WTC11 (cell line): Measurements from ENCODE around the gene FAM89B. TPM values are rescaled to one million over a fixed set of nuclear protein-coding genes. Genes with fewer than 3 reads are reported as not detected.

Experiments used
- ELF4 ChIP-seq: sonication (generic); formaldehyde crosslinking; IDR thresholded peaks from 2 replicates; pipeline ENCODE4 v1.8.1; 2022; ENCODE audit warnings: low read depth, mild to moderate bottlenecking, moderate library complexity, missing genetic modification reagents
- EMX1 ChIP-seq: fragments of 250-450 bp; sonication (Bioruptor Pico); IDR thresholded peaks from 2 replicates; pipeline ENCODE4 v1.8.0; 2021; ENCODE audit warnings: mild to moderate bottlenecking
- FOXP1 ChIP-seq: sonication (generic); formaldehyde crosslinking; IDR thresholded peaks from 2 replicates; pipeline ENCODE4 v1.8.0; 2022; ENCODE audit warnings: missing genetic modification reagents, mild to moderate bottlenecking, moderate library complexity, borderline replicate concordance
- JAZF1 ChIP-seq: fragments of 250-450 bp; sonication (Bioruptor Pico); IDR thresholded peaks from 2 replicates; pipeline ENCODE4 v1.9.0; 2021; ENCODE audit warnings: moderate library complexity, mild to moderate bottlenecking, inconsistent platforms
- NFYB ChIP-seq: sonication (generic); formaldehyde crosslinking; conservative IDR thresholded peaks from 2 replicates; pipeline ENCODE4 v1.8.0; 2022; ENCODE audit warnings: low read depth, missing genetic modification reagents
- RELA ChIP-seq: sonication (generic); formaldehyde crosslinking; IDR thresholded peaks from 2 replicates; pipeline ENCODE4 v1.8.1; 2022; ENCODE audit warnings: missing genetic modification reagents, mild to moderate bottlenecking, borderline replicate concordance
- SMAD3 ChIP-seq: sonication (generic); formaldehyde crosslinking; IDR thresholded peaks from 2 replicates; pipeline ENCODE4 v1.8.0; 2022; ENCODE audit warnings: missing genetic modification reagents, mild to moderate bottlenecking, borderline replicate concordance
- SOX15 ChIP-seq: fragments of 250-450 bp; sonication (Bioruptor Pico); IDR thresholded peaks from 2 replicates; pipeline ENCODE4 v1.9.0; 2021; ENCODE audit warnings: mild to moderate bottlenecking
- TCF7 ChIP-seq: sonication (generic); formaldehyde crosslinking; IDR thresholded peaks from 2 replicates; pipeline ENCODE4 v1.8.0; 2022; ENCODE audit warnings: mild to moderate bottlenecking, low read depth, missing genetic modification reagents, moderate library complexity
- TEAD1 ChIP-seq: sonication (generic); formaldehyde crosslinking; IDR thresholded peaks from 2 replicates; pipeline ENCODE4 v1.8.0; 2022; ENCODE audit warnings: mild to moderate bottlenecking, missing genetic modification reagents
- ZBTB21 ChIP-seq: sonication (generic); formaldehyde crosslinking; IDR thresholded peaks from 2 replicates; pipeline ENCODE4 v1.8.1; 2023; ENCODE audit warnings: mild to moderate bottlenecking, missing genetic modification reagents, borderline replicate concordance
- ZNF263 ChIP-seq: sonication (generic); formaldehyde crosslinking; IDR thresholded peaks from 2 replicates; pipeline ENCODE4 v1.8.1; 2022; ENCODE audit warnings: low read depth, mild to moderate bottlenecking, moderate library complexity, missing genetic modification reagents
- ZNF416 ChIP-seq: fragments of 250-450 bp; sonication (Bioruptor Pico); IDR thresholded peaks from 2 replicates; pipeline ENCODE4 v1.9.0; 2021; ENCODE audit warnings: mild to moderate bottlenecking, inconsistent platforms
- ZNF423 ChIP-seq: fragments of 250-450 bp; sonication (Bioruptor Pico); IDR thresholded peaks from 2 replicates; pipeline ENCODE4 v2.1.2; 2022; ENCODE audit warnings: mild to moderate bottlenecking, moderate library complexity
- ZNF671 ChIP-seq: fragments of 250-450 bp; sonication (Bioruptor Pico); IDR thresholded peaks from 2 replicates; pipeline ENCODE4 v1.8.0; 2021; ENCODE audit warnings: mild to moderate bottlenecking
- total RNA-seq: library from RNA; stranded (reverse); gene quantifications from 3 replicates; pipeline ENCODE4 v1.2.3, GENCODE V29; 2021
- TF ChIP-seq, protein P1 (sequence below): sonication (generic); formaldehyde crosslinking; IDR thresholded peaks from 2 replicates; pipeline ENCODE4 v1.8.1; 2023; ENCODE audit warnings: mild to moderate bottlenecking, moderate library complexity, missing genetic modification reagents
- TF ChIP-seq, protein P2 (sequence below): sonication (generic); formaldehyde crosslinking; IDR thresholded peaks from 2 replicates; pipeline ENCODE4 v1.8.1; 2023; ENCODE audit warnings: mild to moderate bottlenecking, missing genetic modification reagents
- TF ChIP-seq, protein P3 (sequence below): fragments of 250-450 bp; sonication (Bioruptor Pico); IDR thresholded peaks from 2 replicates; pipeline ENCODE4 v1.8.0; 2021; ENCODE audit warnings: mild to moderate bottlenecking
- TF ChIP-seq, protein P4 (sequence below): sonication (generic); formaldehyde crosslinking; IDR thresholded peaks from 2 replicates; pipeline ENCODE4 v1.8.0; 2023; ENCODE audit warnings: missing genetic modification reagents, mild to moderate bottlenecking, borderline replicate concordance
- TF ChIP-seq, protein P5 (sequence below): sonication (generic); formaldehyde crosslinking; IDR thresholded peaks from 2 replicates; pipeline ENCODE4 v1.8.1; 2022; ENCODE audit warnings: low read depth, missing genetic modification reagents, borderline replicate concordance
- TF ChIP-seq, protein P6 (sequence below): sonication (generic); formaldehyde crosslinking; IDR thresholded peaks from 2 replicates; pipeline ENCODE4 v1.8.0; 2023; ENCODE audit warnings: missing genetic modification reagents
- TF ChIP-seq, protein P7 (sequence below): fragments of 200-600 bp; IDR thresholded peaks from 2 replicates; pipeline ENCODE4 v1.8.0; 2022; ENCODE audit warnings: antibody characterized with exemption
- TF ChIP-seq, protein P8 (sequence below): fragments of 250-450 bp; sonication (Bioruptor Pico); IDR thresholded peaks from 2 replicates; pipeline ENCODE4 v1.9.0; 2021; ENCODE audit warnings: moderate library complexity, mild to moderate bottlenecking, inconsistent platforms, borderline replicate concordance

FAM89B gene
- total RNA-seq, 1 experiment from 2014 or later, result 13.3 TPM

DNA sequence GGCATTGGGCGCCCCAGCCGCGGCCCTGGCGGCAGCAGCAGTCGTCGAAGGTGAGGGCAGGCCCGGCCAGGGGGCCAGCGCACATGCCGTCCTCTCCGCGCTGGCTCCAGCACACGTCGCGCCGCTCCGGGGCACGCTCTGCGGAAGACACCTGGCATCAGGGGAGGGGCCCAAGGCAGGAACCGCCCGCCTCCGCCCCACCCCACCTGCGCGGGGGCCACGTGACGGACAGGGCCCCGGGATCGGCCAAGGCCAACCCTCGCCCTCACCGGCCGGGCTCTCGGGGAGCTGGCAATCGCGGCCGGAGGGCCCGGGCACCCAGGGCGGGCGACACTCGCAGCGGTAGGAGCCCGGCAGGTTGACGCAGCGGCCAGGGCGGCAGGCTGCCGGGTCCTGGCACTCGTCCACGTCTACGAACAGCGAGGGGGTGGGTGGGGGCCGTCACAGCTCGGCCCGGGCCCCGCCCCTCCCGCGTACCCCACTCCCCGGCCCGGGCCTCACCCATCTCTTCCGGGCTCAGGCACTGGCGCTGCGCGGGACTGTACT, 32.5 kb upstream of the FAM89B start (continued):
- 0 out of 2 replicates have a peak, but pooled peaks have one; percentile 7 for TF ChIP-seq TCF7 (CRISPR knock-in tag)
- peak; percentile 91; the same call in 1 of the 2 replicates for TF ChIP-seq ELF4 (CRISPR knock-in tag)
- TF ChIP-seq, protein P1, sequence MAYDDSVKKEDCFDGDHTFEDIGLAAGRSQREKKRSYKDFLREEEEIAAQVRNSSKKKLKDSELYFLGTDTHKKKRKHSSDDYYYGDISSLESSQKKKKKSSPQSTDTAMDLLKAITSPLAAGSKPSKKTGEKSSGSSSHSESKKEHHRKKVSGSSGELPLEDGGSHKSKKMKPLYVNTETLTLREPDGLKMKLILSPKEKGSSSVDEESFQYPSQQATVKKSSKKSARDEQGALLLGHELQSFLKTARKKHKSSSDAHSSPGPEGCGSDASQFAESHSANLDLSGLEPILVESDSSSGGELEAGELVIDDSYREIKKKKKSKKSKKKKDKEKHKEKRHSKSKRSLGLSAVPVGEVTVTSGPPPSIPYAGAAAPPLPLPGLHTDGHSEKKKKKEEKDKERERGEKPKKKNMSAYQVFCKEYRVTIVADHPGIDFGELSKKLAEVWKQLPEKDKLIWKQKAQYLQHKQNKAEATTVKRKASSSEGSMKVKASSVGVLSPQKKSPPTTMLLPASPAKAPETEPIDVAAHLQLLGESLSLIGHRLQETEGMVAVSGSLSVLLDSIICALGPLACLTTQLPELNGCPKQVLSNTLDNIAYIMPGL (CRISPR knock-in tag), result peak; percentile 81
- TF ChIP-seq, protein P2, sequence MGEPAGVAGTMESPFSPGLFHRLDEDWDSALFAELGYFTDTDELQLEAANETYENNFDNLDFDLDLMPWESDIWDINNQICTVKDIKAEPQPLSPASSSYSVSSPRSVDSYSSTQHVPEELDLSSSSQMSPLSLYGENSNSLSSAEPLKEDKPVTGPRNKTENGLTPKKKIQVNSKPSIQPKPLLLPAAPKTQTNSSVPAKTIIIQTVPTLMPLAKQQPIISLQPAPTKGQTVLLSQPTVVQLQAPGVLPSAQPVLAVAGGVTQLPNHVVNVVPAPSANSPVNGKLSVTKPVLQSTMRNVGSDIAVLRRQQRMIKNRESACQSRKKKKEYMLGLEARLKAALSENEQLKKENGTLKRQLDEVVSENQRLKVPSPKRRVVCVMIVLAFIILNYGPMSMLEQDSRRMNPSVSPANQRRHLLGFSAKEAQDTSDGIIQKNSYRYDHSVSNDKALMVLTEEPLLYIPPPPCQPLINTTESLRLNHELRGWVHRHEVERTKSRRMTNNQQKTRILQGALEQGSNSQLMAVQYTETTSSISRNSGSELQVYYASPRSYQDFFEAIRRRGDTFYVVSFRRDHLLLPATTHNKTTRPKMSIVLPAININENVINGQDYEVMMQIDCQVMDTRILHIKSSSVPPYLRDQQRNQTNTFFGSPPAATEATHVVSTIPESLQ (CRISPR knock-in tag), result no peak
- no peak for TF ChIP-seq ZNF671 (CRISPR knock-in tag)
- TF ChIP-seq, protein P3, sequence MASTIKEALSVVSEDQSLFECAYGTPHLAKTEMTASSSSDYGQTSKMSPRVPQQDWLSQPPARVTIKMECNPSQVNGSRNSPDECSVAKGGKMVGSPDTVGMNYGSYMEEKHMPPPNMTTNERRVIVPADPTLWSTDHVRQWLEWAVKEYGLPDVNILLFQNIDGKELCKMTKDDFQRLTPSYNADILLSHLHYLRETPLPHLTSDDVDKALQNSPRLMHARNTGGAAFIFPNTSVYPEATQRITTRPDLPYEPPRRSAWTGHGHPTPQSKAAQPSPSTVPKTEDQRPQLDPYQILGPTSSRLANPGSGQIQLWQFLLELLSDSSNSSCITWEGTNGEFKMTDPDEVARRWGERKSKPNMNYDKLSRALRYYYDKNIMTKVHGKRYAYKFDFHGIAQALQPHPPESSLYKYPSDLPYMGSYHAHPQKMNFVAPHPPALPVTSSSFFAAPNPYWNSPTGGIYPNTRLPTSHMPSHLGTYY, result no peak
- no peak for TF ChIP-seq NFYB (CRISPR knock-in tag)
- 0 out of 2 replicates have a peak, but pooled peaks have one; percentile 62 for TF ChIP-seq ZNF263
- TF ChIP-seq, protein P4, sequence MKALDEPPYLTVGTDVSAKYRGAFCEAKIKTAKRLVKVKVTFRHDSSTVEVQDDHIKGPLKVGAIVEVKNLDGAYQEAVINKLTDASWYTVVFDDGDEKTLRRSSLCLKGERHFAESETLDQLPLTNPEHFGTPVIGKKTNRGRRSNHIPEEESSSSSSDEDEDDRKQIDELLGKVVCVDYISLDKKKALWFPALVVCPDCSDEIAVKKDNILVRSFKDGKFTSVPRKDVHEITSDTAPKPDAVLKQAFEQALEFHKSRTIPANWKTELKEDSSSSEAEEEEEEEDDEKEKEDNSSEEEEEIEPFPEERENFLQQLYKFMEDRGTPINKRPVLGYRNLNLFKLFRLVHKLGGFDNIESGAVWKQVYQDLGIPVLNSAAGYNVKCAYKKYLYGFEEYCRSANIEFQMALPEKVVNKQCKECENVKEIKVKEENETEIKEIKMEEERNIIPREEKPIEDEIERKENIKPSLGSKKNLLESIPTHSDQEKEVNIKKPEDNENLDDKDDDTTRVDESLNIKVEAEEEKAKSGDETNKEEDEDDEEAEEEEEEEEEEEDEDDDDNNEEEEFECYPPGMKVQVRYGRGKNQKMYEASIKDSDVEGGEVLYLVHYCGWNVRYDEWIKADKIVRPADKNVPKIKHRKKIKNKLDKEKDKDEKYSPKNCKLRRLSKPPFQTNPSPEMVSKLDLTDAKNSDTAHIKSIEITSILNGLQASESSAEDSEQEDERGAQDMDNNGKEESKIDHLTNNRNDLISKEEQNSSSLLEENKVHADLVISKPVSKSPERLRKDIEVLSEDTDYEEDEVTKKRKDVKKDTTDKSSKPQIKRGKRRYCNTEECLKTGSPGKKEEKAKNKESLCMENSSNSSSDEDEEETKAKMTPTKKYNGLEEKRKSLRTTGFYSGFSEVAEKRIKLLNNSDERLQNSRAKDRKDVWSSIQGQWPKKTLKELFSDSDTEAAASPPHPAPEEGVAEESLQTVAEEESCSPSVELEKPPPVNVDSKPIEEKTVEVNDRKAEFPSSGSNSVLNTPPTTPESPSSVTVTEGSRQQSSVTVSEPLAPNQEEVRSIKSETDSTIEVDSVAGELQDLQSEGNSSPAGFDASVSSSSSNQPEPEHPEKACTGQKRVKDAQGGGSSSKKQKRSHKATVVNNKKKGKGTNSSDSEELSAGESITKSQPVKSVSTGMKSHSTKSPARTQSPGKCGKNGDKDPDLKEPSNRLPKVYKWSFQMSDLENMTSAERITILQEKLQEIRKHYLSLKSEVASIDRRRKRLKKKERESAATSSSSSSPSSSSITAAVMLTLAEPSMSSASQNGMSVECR, result 0 out of 2 replicates have a peak, but pooled peaks have one; percentile 33
- peak; percentile 94; the same call in 1 of the 2 replicates for TF ChIP-seq FOXP1 (CRISPR knock-in tag)
- TF ChIP-seq, protein P5, sequence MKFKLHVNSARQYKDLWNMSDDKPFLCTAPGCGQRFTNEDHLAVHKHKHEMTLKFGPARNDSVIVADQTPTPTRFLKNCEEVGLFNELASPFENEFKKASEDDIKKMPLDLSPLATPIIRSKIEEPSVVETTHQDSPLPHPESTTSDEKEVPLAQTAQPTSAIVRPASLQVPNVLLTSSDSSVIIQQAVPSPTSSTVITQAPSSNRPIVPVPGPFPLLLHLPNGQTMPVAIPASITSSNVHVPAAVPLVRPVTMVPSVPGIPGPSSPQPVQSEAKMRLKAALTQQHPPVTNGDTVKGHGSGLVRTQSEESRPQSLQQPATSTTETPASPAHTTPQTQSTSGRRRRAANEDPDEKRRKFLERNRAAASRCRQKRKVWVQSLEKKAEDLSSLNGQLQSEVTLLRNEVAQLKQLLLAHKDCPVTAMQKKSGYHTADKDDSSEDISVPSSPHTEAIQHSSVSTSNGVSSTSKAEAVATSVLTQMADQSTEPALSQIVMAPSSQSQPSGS (CRISPR knock-in tag), result no peak
- TF ChIP-seq ZNF416 (CRISPR knock-in tag), result no peak
- TF ChIP-seq, protein P6, sequence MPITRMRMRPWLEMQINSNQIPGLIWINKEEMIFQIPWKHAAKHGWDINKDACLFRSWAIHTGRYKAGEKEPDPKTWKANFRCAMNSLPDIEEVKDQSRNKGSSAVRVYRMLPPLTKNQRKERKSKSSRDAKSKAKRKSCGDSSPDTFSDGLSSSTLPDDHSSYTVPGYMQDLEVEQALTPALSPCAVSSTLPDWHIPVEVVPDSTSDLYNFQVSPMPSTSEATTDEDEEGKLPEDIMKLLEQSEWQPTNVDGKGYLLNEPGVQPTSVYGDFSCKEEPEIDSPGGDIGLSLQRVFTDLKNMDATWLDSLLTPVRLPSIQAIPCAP, result peak; percentile 90; the same call in 1 of the 2 replicates
- peak; percentile 90; the same call in 1 of the 2 replicates for TF ChIP-seq RELA (CRISPR knock-in tag)
- peak; percentile 64 for TF ChIP-seq ZNF423 (CRISPR knock-in tag)
- TF ChIP-seq, protein P7, sequence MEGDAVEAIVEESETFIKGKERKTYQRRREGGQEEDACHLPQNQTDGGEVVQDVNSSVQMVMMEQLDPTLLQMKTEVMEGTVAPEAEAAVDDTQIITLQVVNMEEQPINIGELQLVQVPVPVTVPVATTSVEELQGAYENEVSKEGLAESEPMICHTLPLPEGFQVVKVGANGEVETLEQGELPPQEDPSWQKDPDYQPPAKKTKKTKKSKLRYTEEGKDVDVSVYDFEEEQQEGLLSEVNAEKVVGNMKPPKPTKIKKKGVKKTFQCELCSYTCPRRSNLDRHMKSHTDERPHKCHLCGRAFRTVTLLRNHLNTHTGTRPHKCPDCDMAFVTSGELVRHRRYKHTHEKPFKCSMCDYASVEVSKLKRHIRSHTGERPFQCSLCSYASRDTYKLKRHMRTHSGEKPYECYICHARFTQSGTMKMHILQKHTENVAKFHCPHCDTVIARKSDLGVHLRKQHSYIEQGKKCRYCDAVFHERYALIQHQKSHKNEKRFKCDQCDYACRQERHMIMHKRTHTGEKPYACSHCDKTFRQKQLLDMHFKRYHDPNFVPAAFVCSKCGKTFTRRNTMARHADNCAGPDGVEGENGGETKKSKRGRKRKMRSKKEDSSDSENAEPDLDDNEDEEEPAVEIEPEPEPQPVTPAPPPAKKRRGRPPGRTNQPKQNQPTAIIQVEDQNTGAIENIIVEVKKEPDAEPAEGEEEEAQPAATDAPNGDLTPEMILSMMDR, result no peak
- TF ChIP-seq, protein P8, sequence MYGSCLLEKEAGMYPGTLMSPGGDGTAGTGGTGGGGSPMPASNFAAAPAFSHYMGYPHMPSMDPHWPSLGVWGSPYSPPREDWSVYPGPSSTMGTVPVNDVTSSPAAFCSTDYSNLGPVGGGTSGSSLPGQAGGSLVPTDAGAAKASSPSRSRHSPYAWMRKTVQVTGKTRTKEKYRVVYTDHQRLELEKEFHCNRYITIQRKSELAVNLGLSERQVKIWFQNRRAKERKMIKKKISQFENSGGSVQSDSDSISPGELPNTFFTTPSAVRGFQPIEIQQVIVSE (CRISPR knock-in tag), result no peak
- 0 out of 2 replicates have a peak, but pooled peaks have one; percentile 22 for TF ChIP-seq ZBTB21 (CRISPR knock-in tag)
- TF ChIP-seq SMAD3, result peak; percentile 81; the same call in 1 of the 2 replicates
- TF ChIP-seq SOX15, result no peak
- TF ChIP-seq TEAD1 (CRISPR knock-in tag), result peak; percentile 86; the same call in 1 of the 2 replicates
- TF ChIP-seq EMX1 (CRISPR knock-in tag), result no peak
- no peak for TF ChIP-seq JAZF1 (CRISPR knock-in tag)
